Activated CD4-positive, alpha-beta T cell treated with anti-CD3 and anti-CD28 coated beads for 48 hours (primary cell): ENCODE measurements around the gene PCGF3.
"Not testable (repeated sequence)": the region's sequence is repeated elsewhere in the genome, so short reads cannot be mapped to it uniquely, and the experiment has no call there.

Experiments
- DNase-seq: peaks from one replicate; pipeline ENCODE4 v3.0.0-alpha.2; 2020

Gene PCGF3

GRCh38 chr4:683982-684622 lies 21.5 kb upstream of the PCGF3 start:
- peak; percentile 63 for DNase-seq

- no peak for DNase-seq
Measured at GRCh38 chr4:684623-685327, 20.9 kb upstream of the PCGF3 start.

- DNase-seq, result no peak
Measured at GRCh38 chr4:685679-686412, 19.8 kb upstream of the PCGF3 start.

GRCh38 chr4:686413-687040 lies 19.1 kb upstream of the PCGF3 start:
- no peak for DNase-seq

- DNase-seq, result no peak
Measured at GRCh38 chr4:687048-687970, 18.3 kb upstream of the PCGF3 start.

GRCh38 chr4:687971-688853 lies 17.4 kb upstream of the PCGF3 start:
- no peak for DNase-seq

GRCh38 chr4:688854-689681 lies 16.6 kb upstream of the PCGF3 start, which contains the start of gene SLC49A3:
SLC49A3 (minus strand) TSS chr4:689151; CDS start chr4:689127, 24 bp downstream.
- DNase-seq, result no peak

GRCh38 chr4:689723-690122 lies 15.9 kb upstream of the PCGF3 start:
- no peak for DNase-seq

- DNase-seq, result no peak
Measured at GRCh38 chr4:692771-693554, 12.7 kb upstream of the PCGF3 start.

- DNase-seq, result not testable (repeated sequence)
Measured at GRCh38 chr4:694341-694940, 11.2 kb upstream of the PCGF3 start.

GRCh38 chr4:699816-700580 lies 5.6 kb upstream of the PCGF3 start:
- no peak for DNase-seq

- DNase-seq, result no peak
Measured at GRCh38 chr4:700587-701264, 4.9 kb upstream of the PCGF3 start.

GRCh38 chr4:702618-703048 lies 3.0 kb upstream of the PCGF3 start:
- DNase-seq, result no peak

- no peak for DNase-seq
Measured at GRCh38 chr4:703336-704197, 2.1 kb upstream of the PCGF3 start.

GRCh38 chr4:704198-704891 lies 1.3 kb upstream of the PCGF3 start:
- DNase-seq, result no peak

GRCh38 chr4:704971-705277 lies 708 bp upstream of the PCGF3 start:
- DNase-seq, result no peak
